ENCODE results near the gene MPND.

Gene MPND

DNA sequence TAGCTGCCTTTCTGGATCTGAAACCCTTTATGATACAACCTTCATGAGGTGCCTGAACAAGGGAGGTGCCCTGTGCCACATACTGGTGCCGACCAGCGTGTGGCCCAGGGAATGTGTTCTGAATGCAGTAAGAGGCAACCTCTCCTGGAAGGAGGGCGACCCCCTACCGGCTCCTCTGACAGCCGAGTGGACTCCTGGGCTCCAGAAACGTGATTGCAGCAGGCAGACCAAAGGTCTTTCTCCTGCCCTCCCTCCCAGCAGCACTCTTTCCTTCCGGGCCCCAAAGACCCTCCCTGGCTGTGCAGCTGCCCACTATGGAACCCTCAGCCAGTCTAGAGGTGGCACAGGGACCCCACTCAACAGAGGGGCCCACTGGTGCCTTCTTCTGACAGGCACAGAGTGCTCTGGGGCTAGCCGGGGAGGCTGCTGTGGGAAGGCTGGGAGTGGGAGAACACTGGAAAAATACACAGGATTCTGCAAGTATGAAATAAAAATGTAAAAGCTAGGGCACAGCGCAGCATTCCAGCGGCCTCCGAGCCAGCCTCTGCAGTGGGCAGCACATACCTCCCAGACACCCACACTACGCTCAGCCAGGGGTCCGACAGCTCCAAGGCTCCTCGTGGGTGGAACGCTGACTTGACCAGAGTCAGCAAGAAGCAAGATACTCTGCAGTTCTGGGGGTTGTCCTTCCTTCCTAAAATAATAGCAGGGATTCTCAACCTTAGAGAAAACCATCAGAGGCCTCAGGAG, 42.1 kb downstream of the MPND start:
- no peak for DNase-seq

DNA sequence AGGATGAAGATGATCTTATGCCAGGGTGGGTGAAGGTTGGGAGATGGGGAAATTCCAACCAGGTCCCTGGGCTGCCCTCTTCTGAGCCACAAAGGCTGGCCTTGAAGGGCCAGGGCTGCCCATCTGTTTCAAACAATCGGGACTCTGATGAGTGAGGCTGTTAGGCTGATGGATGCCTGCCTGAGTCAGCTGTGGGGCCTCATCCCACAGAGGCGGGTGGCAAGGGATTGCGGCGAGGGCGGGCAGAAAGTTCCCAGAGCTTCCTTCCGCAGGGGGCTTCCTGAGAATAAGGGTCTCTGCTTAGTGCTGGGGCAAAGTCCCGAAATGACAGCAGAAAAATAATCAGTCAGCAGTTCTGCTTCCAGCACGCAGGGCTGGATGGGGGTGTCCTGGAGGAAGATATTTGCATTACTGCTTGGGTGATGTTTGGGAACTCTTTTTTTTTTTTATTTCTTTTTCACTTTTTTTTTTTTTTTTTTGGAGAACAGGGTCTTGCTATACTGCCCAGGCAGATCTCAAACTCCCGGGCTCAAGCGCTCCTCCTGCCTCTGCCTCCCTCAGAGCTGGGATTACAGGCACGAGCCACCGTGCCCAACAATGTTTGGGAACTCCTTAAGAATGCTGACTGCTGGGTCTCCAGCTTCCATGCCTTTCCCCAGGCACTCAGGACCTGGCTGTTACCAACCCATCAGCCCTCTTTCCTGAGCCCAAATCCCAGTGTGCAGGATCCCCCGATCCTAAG, 42.9 kb downstream of the MPND start:
- DNase-seq = no peak

DNA sequence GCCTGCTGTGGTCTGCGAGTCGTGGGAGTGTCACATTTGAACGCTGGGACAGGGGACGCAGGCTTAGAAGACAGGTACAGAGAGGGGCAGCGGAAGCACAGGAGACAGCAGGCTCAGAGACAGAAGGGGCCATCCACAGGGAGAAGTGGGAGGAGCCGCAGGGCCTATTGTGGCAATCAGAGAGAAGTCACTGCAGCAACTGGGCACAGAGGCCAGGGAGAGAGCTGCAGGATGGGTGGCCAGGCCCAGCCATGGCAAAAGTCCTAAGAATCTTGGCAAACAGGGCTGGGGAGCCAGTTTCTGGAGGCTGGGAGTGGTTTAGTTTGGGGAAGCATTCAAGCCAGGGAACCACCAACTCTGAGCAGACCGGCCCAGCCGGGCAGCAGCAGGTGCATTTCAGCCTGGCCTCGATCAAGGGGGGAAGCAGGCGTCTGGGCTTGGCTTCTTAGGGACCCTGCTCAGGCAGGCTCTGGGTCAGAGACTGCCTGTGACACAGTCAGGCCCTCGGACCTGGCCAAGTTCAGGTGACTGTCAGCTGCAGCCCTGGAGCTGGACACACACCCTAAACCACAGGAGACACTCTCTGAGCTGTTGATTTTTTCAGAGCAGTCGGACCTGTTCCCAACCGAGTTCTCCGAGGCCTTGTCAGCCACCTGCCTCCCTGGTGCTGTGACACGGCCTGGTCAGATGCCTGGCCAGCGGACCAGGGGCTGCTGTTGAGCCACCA, 45.1 kb downstream of the MPND start:
- DNase-seq = no peak

DNA sequence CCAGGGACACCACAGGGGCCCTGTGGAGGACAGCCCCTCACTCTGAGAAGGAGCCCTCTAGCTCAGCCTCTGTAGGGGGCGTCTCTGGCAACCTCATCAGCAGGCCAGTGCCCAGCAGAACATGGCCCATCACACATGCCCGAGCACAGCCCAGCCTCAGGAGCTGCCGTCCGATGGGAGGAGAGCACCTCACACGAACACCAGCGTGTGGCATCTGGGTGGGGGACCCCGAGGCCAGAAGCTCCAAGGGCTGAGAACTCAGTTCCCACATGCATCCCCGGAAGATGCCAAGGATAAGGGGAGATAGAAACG, 45.7 kb downstream of the MPND start:
- no peak for DNase-seq

DNA sequence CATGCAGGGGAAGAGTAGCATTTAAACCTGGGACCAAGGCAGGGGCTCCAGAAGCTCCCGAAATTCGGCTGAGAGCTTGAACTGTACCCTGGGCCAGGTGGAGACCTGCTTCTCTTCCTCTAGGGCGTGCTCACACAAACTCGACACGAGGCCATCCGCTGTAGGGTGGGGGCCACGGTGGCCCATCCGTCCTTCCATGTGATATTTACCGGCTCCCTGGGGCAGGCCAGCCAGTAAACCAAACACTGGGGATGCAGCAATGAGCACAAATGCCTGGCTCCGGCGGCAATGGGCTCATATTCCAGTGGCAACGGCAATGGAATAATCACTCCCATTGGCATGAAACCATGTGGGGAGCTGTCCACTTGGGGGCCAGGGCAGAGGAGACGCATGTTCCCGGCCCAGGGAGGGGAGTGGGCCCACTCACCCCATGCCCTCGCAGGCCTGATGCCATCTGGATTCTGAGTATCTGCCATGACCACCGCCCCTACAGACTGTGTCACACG, 46.2 kb downstream of the MPND start:
- DNase-seq = no peak

DNA sequence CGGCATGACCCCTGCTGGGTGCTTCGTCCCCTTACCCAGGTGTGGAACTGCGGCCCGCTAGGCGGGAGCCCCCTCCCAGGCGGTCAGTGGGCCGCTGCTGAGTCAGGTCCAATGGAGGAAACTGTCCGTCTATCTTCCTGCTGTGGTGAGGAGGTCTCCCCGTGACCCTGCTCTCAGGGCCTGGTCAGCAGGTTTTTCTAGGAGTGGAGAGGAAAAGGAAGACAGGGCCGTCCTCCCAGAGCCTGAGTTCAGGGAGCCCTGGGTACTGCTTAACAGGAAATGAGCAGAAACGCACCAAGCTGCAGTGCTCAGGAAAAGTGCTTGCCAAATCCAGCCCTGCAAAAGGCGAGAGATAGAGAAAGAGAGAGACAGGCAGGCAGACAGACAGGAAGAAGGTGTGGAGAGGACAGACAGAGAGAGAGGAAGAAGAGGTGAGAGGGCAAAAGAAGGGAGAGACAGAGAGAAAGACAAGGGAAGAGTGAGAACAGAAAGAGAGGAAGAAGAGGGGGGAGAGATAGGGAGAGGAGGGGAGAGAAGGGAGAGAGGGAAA, 46.7 kb downstream of the MPND start:
- no peak for DNase-seq

DNA sequence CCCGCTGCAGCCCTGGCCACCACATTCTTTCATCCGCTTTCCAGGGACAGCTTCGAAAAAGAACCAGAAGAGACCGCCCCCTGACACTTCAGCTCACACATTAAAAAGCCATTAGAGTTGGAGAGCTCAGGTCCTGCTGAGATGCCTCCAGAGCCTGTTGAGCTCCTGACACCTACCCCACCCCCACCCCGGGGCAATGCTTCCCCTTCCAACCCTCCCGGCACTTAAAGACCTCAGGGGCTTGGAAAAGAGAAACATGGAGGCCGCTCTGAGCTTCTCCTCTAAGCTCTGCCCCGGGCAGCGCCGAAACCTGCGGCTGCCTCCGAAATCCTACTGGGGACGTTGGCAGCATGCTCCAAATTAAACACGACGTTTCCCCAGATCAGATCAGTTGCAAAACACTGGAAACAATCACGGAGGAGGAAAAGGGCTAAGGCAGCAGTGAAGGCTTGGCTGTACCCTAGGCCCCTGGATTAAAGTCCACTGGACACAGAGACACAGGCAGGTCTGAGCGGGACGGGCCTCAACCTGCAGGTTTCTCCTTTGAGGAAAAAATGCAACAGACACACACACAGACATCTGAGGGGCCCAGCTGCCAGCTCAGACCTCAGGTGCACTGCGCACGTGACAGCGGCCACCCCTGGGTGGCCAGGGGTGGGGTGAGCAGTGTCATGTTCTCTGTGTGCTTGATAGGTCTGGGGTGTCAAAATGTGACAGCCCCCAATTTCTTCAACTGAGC, 47.4 kb downstream of the MPND start:
- peak; percentile 58 for DNase-seq

DNA sequence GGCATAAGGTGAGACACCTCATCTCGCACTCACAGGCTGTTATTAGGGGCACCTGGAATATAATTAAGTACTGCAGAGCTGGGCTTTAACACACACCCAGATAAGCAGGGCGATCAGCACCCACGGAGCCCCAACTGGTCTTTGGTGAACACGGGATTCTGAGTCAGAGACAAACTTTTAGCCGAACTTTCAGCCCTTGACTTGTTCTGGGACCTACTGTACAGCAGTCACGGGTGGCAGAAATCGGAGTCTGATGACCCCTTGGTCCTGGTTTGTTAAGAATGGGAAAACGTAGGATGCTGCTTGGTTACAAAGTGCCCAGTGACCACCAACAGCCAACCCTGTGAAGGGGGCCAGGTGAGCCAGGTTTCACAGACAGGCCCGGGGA, 47.9 kb downstream of the MPND start:
- DNase-seq = no peak

DNA sequence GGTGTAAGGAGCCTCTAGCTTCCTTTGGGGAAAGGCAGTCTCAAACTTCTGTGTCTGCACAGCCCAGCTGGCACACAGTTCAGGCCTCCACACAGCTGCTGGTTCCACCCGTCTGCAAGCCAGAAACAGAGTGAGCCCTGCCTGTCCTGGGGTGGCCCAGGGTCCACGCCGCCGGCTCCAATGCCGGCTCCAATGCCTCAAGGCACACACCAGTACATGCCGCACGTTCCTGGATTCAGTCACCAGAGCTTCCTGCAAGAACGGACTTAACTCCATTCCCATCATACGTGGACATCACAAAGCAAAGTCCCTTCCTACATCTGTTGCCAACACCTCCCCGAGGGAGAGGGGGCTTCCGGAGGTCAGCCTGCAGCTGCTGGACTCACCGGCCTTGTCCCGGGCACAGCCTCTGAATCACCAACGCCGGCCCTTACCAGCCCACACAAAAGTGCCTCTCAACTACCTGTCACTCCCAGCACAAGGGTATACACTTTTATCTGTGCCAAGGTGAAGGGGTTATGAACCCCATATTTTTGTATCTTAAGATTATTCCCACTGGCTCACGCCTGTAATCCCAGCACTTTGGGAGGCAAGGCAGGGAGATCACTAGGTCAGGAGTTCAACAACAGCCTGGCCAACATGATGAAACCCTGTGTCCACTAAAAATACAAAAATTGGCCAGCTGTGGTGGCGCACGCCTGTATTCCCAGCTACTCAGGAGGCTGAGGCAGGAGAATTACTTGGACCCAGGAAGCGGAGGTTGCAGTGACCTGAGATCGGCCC, 48.5 kb downstream of the MPND start:
- DNase-seq = no peak

DNA sequence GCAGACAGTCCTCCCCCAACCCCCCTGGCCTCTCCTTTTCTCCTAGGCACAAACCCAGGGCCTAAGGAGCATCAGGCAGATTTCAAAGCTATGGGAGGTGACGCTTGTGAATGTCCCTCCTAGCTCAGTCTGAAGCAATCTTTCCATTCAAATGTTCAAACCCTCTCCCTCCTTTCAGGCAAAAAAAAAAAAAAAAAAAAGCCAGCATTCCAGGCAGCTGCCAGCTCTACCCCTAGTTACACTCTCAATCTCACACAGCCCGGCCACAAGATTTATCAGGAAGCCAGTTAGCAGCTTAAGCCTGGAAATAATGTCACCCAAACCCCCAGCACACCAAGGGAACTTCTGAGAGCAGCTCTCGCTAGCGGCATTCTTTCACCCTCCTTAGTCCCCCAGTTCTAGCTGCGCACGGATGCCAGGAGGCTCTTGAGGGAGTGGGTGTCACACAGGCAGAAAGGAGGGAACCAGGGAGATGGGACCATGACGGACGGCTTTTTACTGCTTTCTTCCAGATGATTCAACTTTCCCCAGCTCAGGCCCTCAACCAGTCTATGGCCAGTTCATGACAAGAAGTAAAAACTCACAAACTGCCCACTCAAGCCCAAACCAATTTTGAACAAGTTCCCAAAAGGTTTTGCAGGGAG, 50.7 kb downstream of the MPND start:
- DNase-seq = no peak

DNA sequence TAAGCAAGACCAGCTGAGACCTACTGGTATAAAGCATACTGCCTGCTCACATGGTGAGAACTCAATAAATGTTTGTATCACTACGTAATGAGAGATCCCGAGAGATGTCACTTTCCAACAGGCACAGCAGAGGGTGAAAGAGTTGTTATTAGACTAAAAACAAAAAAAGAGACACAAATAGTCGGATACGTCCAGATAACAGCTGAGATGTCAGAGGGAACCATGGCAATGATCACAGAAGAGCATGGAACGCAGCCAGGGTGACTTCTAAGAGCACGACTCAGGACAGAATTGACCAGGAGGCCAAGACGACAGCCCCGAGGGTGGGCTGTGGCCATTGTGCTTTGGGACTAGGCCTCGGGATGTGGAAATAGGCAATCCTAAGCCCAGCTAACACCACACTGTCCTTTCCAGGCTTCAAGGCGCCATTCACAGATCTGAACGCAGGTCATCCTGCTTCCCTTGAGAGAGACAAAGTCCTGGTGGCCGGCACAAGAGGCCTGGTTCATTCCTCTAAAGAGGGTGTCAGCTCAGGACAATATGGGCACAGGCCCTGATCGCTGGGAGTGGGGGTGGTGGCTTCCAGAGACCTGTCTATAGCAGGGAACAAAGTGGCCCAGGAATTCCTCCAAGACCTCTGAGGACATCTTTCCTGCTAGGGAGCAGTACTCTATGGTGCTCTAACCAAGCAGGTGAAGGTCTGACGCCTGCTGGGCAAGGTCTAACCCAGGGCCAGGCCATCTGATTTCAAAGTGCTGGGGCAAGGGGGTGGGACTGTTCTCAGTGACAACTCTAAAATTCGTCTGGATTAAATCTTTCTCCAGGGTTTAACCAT, 53.8 kb downstream of the MPND start:
- DNase-seq = no peak

DNA sequence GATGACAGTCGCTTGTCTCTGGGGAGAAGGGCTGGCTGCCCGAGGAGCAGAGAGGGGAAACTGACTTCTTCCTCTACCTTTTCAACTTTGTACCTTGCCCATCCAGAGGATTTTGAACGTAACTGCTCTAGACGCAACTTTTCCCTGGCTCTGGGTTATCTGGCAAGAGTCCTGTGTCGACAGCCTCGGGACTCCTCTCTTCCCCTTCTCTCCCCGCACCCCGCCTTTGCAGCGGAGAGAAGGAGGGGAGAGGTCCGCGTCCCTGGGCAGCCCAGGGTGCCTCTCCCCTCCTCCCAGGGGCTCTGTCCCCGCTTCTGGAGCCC, 56.4 kb downstream of the MPND start:
- DNase-seq = peak; percentile 41

DNA sequence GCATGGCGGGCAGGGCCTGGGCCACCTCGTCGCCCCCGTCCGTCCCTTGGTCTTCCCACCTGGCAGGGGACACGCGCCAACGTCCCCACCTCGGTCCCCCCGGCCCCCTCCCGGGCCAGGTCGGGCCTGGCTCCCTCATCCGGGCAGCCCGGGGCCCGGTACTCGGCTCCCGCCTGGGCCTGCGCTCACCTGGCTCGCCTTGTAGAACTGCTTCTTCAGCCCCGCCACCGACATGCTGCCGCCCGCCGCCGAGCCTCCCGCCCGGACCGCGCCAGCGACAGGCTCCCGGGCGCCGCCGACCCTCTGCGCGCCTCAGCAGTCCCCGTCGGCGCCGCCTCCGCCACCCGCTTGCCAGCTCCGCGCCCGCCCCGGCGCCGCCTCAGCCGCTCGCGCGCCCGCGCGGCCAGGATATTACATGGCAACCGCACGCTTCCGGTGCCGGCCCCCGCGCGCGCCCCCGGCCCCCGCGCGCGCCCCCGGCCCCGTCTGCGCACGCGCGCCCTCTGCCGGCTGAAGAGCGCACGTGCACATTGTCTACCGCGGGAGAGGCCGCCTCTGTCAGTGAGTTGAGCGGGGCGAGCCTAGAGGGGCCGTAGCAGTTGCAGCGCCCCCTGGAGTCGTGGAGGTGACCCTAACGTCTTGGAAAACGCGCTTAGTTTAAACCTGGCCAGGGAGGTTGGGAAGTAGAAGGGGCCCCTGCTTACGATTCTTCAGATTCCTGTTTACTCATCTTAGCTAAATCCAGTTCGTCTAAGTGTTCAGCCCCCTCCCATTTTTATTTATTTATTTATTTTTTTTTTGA, 57.0 kb downstream of the MPND start, which contains the start of gene SH3GL1:
Gene SH3GL1 (minus strand): TSS at position 413 of the 802 bp plus-strand sequence. CDS start 179 bp downstream, at position 234.
- DNase-seq = peak; percentile 98

DNA sequence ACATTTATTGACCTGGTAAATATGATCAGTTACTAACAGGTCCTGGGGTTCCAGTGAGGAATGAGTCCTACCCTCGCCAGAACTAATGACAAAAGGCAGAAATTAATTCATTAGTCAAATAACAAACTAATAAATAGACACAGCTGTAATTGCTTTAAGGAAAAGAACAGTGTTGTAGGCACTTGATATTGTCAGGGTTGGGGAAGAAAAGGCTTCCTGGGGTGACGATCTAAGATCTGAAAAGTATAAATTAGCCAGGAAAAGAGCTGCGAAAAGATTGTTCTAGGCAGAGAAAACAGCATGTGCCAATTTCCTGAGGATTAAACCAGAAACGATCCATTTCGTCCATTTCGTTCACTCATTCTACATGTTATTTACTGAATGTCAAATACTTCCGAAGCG, 58.4 kb downstream of the MPND start:
- no peak for DNase-seq

DNA sequence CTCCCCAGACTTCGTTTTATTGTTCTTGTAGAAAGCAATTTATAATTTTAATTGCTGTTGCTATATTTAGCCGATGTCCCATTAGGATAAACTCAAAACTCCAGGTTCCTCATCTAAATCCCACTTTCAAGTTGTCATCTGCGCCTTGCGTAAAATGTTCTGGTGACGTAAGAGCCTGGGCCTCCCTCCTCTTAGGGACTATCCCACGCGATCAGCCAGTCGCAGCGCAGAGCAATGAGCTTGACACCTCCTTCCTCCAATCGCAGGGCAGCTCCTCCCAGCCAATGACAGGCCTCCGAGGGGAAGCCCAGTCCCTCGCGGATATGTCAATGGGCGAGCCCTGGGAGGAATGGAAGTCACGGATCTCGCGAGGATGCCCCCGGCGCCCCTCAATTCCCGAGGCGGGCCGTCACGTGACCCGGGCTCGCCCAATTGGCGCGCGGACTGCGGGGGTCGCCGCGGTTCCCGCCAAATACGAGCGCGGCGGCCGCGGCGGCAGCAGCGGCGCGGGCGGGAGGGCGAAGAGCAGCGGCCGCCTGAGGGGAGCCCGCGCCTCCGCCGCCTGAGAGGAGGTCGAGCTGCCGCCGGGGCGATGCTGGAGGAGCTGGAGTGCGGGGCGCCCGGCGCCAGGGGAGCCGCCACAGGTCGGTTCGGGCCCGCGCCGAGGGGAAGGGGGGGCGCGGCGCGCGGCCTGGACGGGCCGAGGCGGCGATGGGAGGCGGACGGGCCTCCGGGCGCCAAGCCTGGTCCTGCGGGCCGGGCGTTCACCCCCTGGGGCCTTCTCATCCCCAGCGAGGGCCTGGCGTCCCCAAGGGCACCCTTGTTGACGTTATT, 59.0 kb downstream of the MPND start, which contains the start of gene CHAF1A:
Gene CHAF1A (plus strand): TSS at position 470 of the 834 bp plus-strand sequence. CDS start 123 bp downstream, at position 593.
- peak; percentile 99 for DNase-seq

DNA sequence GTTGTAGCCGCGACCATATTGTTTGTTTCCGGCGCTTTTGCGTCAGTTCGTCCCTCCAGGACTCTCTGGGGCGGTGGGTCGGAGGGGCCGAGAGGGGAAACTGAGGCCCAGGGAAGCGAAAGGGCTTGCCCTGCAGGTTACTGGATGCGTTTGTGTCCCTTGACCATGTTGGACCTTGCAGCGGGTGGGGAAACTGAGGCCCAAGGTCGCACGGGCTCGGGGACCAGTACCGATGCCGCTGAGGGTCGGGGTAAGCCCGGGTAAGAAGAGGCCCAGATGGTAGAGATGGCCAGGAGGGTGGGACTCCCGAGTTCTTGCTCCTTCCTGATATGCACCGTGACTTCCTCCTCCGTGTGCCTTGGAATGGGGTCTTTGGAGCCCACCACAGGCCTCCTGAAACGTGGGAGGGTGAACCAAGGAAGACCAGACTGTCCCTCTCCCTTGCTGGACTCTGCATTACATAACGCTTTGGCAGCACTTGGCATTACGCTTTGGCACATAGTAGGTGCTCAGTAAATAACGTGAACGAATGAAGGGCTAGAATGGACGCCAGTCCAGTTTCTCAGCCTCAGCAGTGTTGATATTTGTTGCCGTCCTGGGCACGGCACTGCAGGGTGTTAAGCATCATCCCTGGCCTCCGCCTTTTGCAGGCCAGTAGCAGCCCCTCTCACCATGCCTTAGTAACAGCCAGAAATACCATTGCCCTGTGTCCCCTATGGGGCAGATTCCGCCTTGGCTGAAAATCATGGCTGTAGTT, 59.8 kb downstream of the MPND start:
- no peak for DNase-seq

DNA sequence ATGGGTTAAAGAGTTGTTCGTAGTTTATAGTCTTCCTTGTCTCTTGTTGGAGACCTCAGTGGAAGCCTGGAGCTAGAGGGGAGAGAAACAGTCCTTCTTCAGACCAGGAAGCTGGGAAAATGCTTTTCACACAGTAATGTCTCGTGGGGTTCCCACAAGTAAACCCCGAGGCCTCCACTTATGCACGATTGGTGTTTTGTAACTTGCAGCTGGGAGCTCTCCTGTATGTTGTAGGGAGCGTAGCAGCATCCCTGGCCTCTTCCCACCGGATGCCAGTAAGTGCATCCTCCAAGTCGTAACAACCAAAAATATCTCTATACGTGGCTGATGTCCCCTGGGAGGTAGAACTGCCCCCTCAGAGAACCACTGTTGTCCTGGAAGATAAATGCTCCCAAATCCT, 62.6 kb downstream of the MPND start:
- DNase-seq = no peak

DNA sequence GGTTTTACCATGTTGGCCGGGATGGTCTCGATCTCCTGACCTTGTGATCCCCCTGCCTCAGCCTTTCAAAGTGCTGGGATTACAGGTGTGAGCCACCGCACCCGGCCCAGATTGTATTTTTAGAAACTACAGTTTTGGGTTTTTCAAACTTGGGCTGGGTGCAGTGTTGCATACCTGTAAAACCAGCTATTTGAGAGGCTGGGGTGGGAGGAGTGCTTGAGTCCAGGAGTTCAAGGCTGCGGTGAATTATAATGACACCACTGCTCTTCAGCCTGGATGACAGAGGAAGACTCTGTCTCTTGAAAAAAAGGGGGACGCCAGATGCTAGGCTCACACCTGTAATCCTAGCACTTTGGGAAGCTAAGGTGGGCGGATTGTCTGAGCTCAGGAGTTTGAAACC, 63.3 kb downstream of the MPND start:
- no peak for DNase-seq

Data from NCI-H510A treated with DMSO at 0.1 percent for 48 hours (cell line).